RCC 7860 (cell line): ENCODE measurements around the gene TSPAN8.
"Not testable (repeated sequence)": the region's sequence is repeated elsewhere in the genome, so short reads cannot be mapped to it uniquely, and the experiment has no call there.

Experiments used
- DNase-seq: peaks from one replicate; pipeline ENCODE4 v3.0.0-alpha.2; 2015; ENCODE audit warnings: low spot score
- FAIRE-seq: peaks from 2 replicates; lab custom pipeline; 2012; peaks lifted over from hg19 to GRCh38; lab: Jason Lieb, UNC

Gene TSPAN8

GRCh38 chr12:71157601-71158233, at the start of gene TSPAN8:
TSS of gene TSPAN8 (minus strand) at chr12:71157999. CDS start at chr12:71157678, 321 bp downstream.
- FAIRE-seq = no peak

GRCh38 chr12:71201136-71201679, 43.4 kb upstream of the TSPAN8 start:
- DNase-seq (no peak), FAIRE-seq (no peak)

More at GRCh38 chr12:71157601-71158233, at the start of gene TSPAN8:
- no peak for DNase-seq

- FAIRE-seq (no peak), DNase-seq (no peak)
Measured at GRCh38 chr12:71200706-71201105, 42.9 kb upstream of the TSPAN8 start.

GRCh38 chr12:71197460-71197859, 39.7 kb upstream of the TSPAN8 start:
- FAIRE-seq = no peak
- DNase-seq = no peak

GRCh38 chr12:71195338-71195896, 37.6 kb upstream of the TSPAN8 start:
- no peak for FAIRE-seq
- DNase-seq = no peak

- FAIRE-seq (no peak), DNase-seq (no peak)
Measured at GRCh38 chr12:71194657-71195056, 36.9 kb upstream of the TSPAN8 start.

GRCh38 chr12:71193041-71193440, 35.2 kb upstream of the TSPAN8 start:
- DNase-seq (no peak), FAIRE-seq (no peak)

- DNase-seq (no peak), FAIRE-seq (no peak)
Measured at GRCh38 chr12:71191509-71192196, 33.9 kb upstream of the TSPAN8 start.

GRCh38 chr12:71190822-71191221, 33.0 kb upstream of the TSPAN8 start:
- no peak for FAIRE-seq
- DNase-seq = no peak

- DNase-seq (no peak), FAIRE-seq (no peak)
Measured at GRCh38 chr12:71187379-71187778, 29.6 kb upstream of the TSPAN8 start.

GRCh38 chr12:71186571-71187288, 28.9 kb upstream of the TSPAN8 start:
- no peak for DNase-seq
- no peak for FAIRE-seq

GRCh38 chr12:71183846-71184245, 26.0 kb upstream of the TSPAN8 start:
- FAIRE-seq = no peak

GRCh38 chr12:71183018-71183417, 25.2 kb upstream of the TSPAN8 start:
- no peak for FAIRE-seq
- no peak for DNase-seq

More at GRCh38 chr12:71183846-71184245, 26.0 kb upstream of the TSPAN8 start:
- DNase-seq = no peak

GRCh38 chr12:71178162-71178561, 20.4 kb upstream of the TSPAN8 start:
- no peak for DNase-seq
- FAIRE-seq = no peak

- DNase-seq = no peak
- FAIRE-seq = no peak
Measured at GRCh38 chr12:71174825-71175224, 17.0 kb upstream of the TSPAN8 start.

GRCh38 chr12:71174146-71174545, 16.3 kb upstream of the TSPAN8 start:
- no peak for FAIRE-seq
- no peak for DNase-seq

GRCh38 chr12:71170456-71170855, 12.7 kb upstream of the TSPAN8 start:
- DNase-seq = no peak
- FAIRE-seq = no peak

- no peak for FAIRE-seq
- DNase-seq = no peak
Measured at GRCh38 chr12:71169286-71169685, 11.5 kb upstream of the TSPAN8 start.

GRCh38 chr12:71166862-71167496, 9.2 kb upstream of the TSPAN8 start:
- FAIRE-seq (no peak), DNase-seq (no peak)

- FAIRE-seq (no peak), DNase-seq (no peak)
Measured at GRCh38 chr12:71166280-71166679, 8.5 kb upstream of the TSPAN8 start.

- not testable (repeated sequence) for DNase-seq, FAIRE-seq
Measured at GRCh38 chr12:71165780-71166179, 8.0 kb upstream of the TSPAN8 start.
